ENCODE measurements around the gene IL19. TPM values are rescaled to one million over a fixed set of nuclear protein-coding genes. Genes with fewer than 3 reads are reported as not detected.

IL19 gene
- total RNA-seq, 1 donor from 2014 or later = not detected

DNA sequence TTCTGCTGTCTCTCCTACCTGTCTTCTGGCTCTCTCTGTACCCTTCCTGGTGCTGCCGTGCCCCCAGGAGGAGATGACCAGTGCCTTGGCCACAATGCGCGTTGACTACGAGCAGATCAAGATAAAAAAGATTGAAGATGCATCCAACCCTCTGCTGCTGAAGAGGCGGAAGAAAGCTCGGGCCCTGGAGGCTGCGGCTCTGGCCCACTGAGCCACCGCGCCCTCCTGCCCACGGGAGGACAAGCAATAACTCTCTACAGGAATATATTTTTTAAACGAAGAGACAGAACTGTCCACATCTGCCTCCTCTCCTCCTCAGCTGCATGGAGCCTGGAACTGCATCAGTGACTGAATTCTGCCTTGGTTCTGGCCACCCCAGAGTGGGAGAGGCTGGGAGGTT is 38.1 kb upstream of the IL19 start:
- peaks cover 46 to 64% of the 10 kb centered on the region in 2 donors for H3K36me3 ChIP-seq
- H3K27ac ChIP-seq = no peak overlapping the region

DNA sequence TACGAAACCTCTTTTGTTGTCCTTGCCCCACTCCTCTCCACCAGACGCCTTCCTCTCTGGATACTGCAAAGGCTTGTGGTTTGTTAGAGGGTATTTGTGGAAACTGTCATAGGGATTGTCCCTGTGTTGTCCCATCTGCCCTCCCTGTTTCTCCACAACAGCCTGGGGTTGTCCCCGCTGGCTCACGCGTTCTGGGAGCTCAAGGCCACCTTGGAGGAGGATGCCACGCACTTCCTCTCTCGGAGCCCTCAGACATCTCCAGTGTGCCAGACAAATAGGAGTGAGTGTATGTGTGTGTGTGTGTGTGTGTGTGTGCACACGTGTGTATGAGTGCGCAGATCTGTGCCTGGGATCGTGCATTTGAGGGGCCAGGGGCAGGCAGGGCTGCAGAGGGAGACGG is 37.6 kb upstream of the IL19 start:
- Histone ChIP-seq H3K27ac (no peak overlapping the region), H3K4me3 (no peak overlapping the region), H3K27me3 (no peaks in the 10 kb centered on the region), H3K36me3 (peaks cover 46 to 64% of the 10 kb centered on the region in 2 donors), H3K9me3 (no peaks in the 10 kb centered on the region), H3K4me1 (peaks cover 3% of the 10 kb centered on the region in 2 donors)
- intact Hi-C loops (cut with DNase I) = no loop called here
- TF ChIP-seq, protein P1, sequence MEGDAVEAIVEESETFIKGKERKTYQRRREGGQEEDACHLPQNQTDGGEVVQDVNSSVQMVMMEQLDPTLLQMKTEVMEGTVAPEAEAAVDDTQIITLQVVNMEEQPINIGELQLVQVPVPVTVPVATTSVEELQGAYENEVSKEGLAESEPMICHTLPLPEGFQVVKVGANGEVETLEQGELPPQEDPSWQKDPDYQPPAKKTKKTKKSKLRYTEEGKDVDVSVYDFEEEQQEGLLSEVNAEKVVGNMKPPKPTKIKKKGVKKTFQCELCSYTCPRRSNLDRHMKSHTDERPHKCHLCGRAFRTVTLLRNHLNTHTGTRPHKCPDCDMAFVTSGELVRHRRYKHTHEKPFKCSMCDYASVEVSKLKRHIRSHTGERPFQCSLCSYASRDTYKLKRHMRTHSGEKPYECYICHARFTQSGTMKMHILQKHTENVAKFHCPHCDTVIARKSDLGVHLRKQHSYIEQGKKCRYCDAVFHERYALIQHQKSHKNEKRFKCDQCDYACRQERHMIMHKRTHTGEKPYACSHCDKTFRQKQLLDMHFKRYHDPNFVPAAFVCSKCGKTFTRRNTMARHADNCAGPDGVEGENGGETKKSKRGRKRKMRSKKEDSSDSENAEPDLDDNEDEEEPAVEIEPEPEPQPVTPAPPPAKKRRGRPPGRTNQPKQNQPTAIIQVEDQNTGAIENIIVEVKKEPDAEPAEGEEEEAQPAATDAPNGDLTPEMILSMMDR (IDR thresholded peaks at IDR 0.05) = no peak
- no peak for DNase-seq (ENCODE audit: low spot score in 2 of 2)

More for the DNA sequence above, 38.1 kb upstream of the IL19 start:
- no peaks in the 10 kb centered on the region for H3K9me3 ChIP-seq
- H3K4me3 ChIP-seq = no peak overlapping the region
- TF ChIP-seq, protein P1 (IDR thresholded peaks at IDR 0.05) = no peak
- no peak for DNase-seq (ENCODE audit: low spot score in 2 of 2)
- intact Hi-C loops (cut with DNase I) = no loop called here
- H3K27me3 ChIP-seq = no peaks in the 10 kb centered on the region
- H3K4me1 ChIP-seq = peaks cover 4 to 7% of the 10 kb centered on the region in 2 donors

DNA sequence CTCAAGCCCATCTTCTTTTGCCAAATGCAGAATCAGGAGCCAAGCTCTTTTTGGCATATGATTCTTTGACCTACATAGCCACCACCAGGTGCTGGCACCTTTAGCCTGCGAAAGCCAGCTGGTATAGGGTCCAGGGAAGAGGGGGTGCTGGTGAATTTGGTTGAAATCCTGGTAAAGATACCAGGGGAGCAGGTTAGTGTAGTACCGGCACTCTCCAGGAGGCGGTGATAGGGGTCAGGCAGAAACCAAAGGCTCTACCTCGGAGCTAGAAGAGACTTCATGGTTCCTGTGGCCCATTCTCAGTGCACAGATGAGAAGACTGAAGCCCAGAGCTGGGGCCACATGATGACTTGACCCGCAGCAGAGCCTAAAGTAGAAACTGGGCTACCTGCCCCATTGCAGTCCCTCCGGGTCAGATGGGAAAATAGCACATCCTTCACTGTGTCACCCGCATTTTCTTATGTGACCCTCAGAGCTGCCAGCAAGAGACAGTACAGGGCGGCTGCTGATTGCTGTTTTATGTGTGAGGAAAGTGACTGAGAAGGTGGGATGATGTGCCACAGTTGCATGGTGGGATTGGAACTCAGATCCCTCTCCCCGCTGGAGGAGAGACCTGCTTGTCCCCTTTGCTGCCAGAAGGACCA is 36.0 kb upstream of the IL19 start:
- peaks cover 40 to 55% of the 10 kb centered on the region in 2 donors for H3K36me3 ChIP-seq
- TF ChIP-seq, protein P1 (IDR thresholded peaks at IDR 0.05) = peak; percentile 54 to 63 (median 61)
- intact Hi-C loops (cut with DNase I) = no loop called here
- no peak for DNase-seq (ENCODE audit: low spot score in 2 of 2)
- no peak overlapping the region for H3K27ac ChIP-seq
- H3K9me3 ChIP-seq = no peaks in the 10 kb centered on the region
- H3K4me1 ChIP-seq = no peaks in the 10 kb centered on the region
- no peak overlapping the region for H3K4me3 ChIP-seq
- no peaks in the 10 kb centered on the region for H3K27me3 ChIP-seq

DNA sequence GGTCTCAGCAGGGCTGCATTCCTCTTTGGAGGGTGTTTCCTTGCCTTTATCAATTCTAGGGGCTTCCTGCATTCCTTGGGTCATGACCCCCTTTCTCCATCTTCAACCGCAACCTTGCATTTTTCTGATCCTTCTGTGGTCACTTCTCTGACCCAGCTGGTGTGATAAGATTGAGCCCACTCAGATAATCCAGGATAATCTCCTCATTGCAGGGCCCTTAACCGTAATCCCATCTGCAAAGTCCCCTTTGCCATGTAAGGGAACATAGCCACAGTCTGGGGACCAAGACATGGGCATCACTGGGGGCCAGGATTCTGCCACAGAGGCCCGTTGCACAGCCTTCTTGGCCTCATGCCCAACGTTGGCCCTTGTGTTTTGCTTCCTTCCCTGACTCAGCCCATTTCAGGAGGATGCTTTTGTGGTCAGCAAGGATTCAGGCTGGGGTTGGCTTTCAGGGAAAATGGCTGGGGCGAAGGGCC is 35.0 kb upstream of the IL19 start:
- H3K27ac ChIP-seq = no peak overlapping the region
- no peaks in the 10 kb centered on the region for H3K4me1 ChIP-seq
- no peaks in the 10 kb centered on the region for H3K27me3 ChIP-seq
- no peak for DNase-seq (ENCODE audit: low spot score in 2 of 2)
- peaks cover 31 to 46% of the 10 kb centered on the region in 2 donors for H3K36me3 ChIP-seq
- no peaks in the 10 kb centered on the region for H3K9me3 ChIP-seq
- intact Hi-C loops (cut with DNase I) = no loop called here
- no peak overlapping the region for H3K4me3 ChIP-seq
- TF ChIP-seq, protein P1 (IDR thresholded peaks at IDR 0.05) = no peak

DNA sequence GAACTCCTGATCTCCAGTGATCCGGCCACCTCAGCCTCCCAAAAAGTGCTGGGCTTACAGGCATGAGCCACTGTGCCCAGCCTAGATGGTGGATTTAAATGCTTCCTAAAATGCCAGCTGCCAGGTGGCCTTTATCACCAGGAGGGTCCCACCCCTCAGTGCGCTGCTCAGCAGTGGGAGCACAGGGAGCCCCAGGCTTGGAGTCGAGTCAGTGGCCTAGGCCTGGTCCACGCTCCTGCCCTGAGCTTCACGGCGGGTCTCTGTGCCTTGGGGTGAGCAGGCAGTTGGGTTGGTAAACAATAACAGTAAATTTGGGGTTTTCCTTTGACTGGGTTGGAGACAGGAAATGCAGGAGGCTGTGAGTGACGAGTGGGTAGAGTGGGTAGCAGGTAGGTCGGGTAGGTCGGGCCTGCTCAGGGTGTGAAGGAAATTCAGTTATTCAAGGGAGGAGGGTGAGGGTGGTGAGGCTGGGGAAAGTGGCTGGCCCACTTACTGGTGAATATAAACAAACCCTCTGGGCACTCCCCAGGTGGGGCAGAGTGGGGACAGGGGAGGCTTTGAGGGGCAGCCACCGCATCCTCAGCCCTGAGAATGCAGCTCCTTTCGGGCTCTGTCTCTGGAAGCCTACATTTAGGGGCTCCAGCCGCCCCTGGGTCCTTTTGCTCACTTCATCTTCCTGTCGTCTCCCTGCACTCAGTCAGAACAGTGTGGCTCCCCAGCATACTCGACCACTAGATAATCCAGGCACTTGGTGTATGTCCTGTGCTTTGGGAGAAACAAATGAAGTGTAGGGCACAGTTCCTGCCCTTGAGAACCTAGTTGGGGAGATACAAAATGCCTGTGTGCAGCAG is 33.5 kb upstream of the IL19 start:
- TF ChIP-seq, protein P1 (IDR thresholded peaks at IDR 0.05) = no peak

More for the DNA sequence above, 33.5 kb upstream of the IL19 start:
- Histone ChIP-seq H3K36me3 (peaks cover 16 to 30% of the 10 kb centered on the region in 2 donors), H3K27me3 (no peaks in the 10 kb centered on the region), H3K4me3 (no peak overlapping the region), H3K27ac (no peak overlapping the region), H3K9me3 (no peaks in the 10 kb centered on the region), H3K4me1 (no peaks in the 10 kb centered on the region)
- intact Hi-C loops (cut with DNase I) = no loop called here
- no peak for DNase-seq (ENCODE audit: low spot score in 2 of 2)

All from ascending aorta (tissue), 2 donors.